Upper lobe of right lung (tissue), 1 donor: ENCODE data around the gene SH2D5. TPM values are rescaled to one million over a fixed set of nuclear protein-coding genes. Genes with fewer than 3 reads are reported as not detected.
A peak's percentile ranks its signal among the peaks of the same experiment; 100 is the strongest.

Source experiments
- ATAC-seq: fragments of 200-7000 bp; cut with Tn5 transposase; one replicate; pipeline ENCODE4 v1.9.1; 2020; ENCODE audit warnings: mild to moderate bottlenecking, moderate library complexity
- DNase-seq: peaks from one replicate; pipeline ENCODE4 v3.0.0-alpha.2; 2020
- H3K27ac ChIP-seq: fragments of 200-600 bp; one replicate; pipeline ENCODE4 v1.8.0; 2022
- H3K27me3 ChIP-seq: fragments of 200-600 bp; one replicate; pipeline ENCODE4 v1.8.0; 2022; ENCODE audit warnings: mild to moderate bottlenecking
- H3K36me3 ChIP-seq: fragments of 200-600 bp; one replicate; pipeline ENCODE4 v1.8.0; 2022
- H3K4me1 ChIP-seq: fragments of 200-600 bp; one replicate; pipeline ENCODE4 v1.8.0; 2022
- H3K4me3 ChIP-seq: fragments of 200-600 bp; one replicate; pipeline ENCODE4 v1.8.0; 2022; ENCODE audit warnings: mild to moderate bottlenecking
- H3K9me3 ChIP-seq: fragments of 200-600 bp; one replicate; pipeline ENCODE4 v1.8.0; 2022
- CTCF ChIP-seq: fragments of 200-600 bp; IDR thresholded peaks from one replicate; pipeline ENCODE4 v1.8.0; 2022; ENCODE audit warnings: antibody characterized with exemption
- intact Hi-C: fragments of 100-400 bp; cut with DNase I; formaldehyde crosslinking; loops from one replicate; pipeline ENCODE4 v1.11.0; 2022
- total RNA-seq: library from RNA; stranded (reverse); fragmentation: NEBNext Ultra II Directional; extraction: Animal tissue kit (Norgen Biotek cat#: 25700); gene quantifications from one replicate; pipeline ENCODE4 v1.2.1, GENCODE V29; 2021
- donor health status: DM: no; HTN: yes; CAD: no; lungs with severe emphysema.

SH2D5 gene
- total RNA-seq, 1 donor from 2014 or later = 0.52 TPM

- no peak for TF ChIP-seq CTCF
- no peak for DNase-seq
- no peak for ATAC-seq
- intact Hi-C loops = no loop called here
- Histone ChIP-seq H3K27me3 (no peaks in the 10 kb centered on the region), H3K4me3 (no peak overlapping the region), H3K4me1 (no peaks in the 10 kb centered on the region), H3K27ac (no peak overlapping the region), H3K9me3 (no peaks in the 10 kb centered on the region), H3K36me3 (peaks cover 45% of the 10 kb centered on the region)
Observed at GRCh38 chr1:20739225-20739624, 6.7 kb upstream of the SH2D5 start.

DNA sequence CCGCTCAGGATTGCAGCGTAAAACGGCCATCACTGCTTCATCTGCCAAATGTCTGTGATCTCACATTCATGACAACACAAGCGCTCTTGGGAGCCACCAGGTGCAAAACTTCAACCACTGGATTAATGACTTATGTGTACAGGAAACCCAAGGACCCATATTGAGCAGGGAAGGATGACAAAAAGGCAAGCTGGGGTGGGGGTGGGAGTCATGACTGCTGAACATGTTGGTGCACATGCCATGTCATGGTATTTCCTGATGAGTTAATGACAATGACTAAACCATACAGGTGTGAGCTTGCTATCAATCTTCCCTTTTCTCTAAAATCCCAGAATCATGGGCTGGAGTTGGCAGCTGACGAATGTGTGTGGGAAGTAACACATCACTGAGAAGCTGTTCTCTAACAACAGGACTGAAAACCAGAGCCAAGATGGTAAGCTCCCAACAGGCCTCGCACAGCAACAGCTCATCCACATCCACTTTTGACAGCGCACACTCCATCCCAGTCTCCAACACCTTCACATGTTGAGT lies 3.1 kb upstream of the SH2D5 start:
- ATAC-seq = no peak
- TF ChIP-seq CTCF = no peak
- no peak overlapping the region for H3K4me3 ChIP-seq
- DNase-seq = no peak
- peaks cover 16% of the 10 kb centered on the region for H3K4me1 ChIP-seq
- peaks cover 9% of the 10 kb centered on the region for H3K36me3 ChIP-seq
- H3K9me3 ChIP-seq = no peaks in the 10 kb centered on the region
- H3K27ac ChIP-seq = no peak overlapping the region
- intact Hi-C loops = no loop called here
- H3K27me3 ChIP-seq = peaks cover 11% of the 10 kb centered on the region

DNA sequence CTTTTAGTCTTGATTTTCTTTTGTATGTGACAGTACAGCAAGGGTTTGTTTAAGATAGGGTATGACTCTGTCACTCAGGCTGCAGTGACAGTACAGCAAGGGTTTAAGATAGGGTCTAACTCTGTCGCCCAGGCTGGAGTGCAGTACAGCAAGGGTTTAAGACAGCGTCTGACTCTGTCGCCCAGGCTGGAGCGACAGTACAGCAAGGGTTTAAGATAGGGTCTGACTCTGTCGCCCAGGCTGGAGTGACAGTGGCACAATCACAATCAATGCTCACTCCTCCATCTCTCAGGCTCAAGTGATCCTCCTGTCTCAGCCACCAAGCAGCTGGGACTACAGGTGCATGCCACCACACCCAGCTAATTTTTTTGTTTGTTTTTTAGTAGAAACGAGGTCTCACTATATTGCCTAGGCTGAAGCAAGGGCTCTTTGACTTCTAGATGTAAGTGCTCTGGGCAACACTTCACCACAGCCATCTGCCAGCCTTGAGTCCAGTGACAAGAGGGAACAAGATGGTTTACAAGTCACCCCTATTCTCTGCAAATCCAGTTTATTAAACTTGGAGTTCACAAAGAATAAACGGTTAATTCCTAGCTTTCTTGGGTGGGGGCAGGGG lies 965 bp upstream of the SH2D5 start:
- Histone ChIP-seq H3K4me3 (peak overlapping the region; percentile 64), H3K9me3 (no peaks in the 10 kb centered on the region), H3K27me3 (peaks cover 20% of the 10 kb centered on the region), H3K27ac (peak overlapping the region; percentile 20), H3K4me1 (peaks cover 16% of the 10 kb centered on the region), H3K36me3 (no peaks in the 10 kb centered on the region)
- TF ChIP-seq CTCF = no peak
- ATAC-seq = peak; percentile 6
- intact Hi-C loops = no loop called here
- DNase-seq = no peak

- no peaks in the 10 kb centered on the region for H3K9me3 ChIP-seq
- peaks cover 20% of the 10 kb centered on the region for H3K27me3 ChIP-seq
- intact Hi-C loops = no loop called here
- DNase-seq (peak; percentile 78), ATAC-seq (peak; percentile 72)
- no peak overlapping the region for H3K27ac ChIP-seq
- H3K4me1 ChIP-seq = peaks cover 16% of the 10 kb centered on the region
- no peak for TF ChIP-seq CTCF
- H3K36me3 ChIP-seq = no peaks in the 10 kb centered on the region
- peak overlapping the region; percentile 64 for H3K4me3 ChIP-seq
Observed at GRCh38 chr1:20732071-20732587, 374 bp downstream of the SH2D5 start.

DNA sequence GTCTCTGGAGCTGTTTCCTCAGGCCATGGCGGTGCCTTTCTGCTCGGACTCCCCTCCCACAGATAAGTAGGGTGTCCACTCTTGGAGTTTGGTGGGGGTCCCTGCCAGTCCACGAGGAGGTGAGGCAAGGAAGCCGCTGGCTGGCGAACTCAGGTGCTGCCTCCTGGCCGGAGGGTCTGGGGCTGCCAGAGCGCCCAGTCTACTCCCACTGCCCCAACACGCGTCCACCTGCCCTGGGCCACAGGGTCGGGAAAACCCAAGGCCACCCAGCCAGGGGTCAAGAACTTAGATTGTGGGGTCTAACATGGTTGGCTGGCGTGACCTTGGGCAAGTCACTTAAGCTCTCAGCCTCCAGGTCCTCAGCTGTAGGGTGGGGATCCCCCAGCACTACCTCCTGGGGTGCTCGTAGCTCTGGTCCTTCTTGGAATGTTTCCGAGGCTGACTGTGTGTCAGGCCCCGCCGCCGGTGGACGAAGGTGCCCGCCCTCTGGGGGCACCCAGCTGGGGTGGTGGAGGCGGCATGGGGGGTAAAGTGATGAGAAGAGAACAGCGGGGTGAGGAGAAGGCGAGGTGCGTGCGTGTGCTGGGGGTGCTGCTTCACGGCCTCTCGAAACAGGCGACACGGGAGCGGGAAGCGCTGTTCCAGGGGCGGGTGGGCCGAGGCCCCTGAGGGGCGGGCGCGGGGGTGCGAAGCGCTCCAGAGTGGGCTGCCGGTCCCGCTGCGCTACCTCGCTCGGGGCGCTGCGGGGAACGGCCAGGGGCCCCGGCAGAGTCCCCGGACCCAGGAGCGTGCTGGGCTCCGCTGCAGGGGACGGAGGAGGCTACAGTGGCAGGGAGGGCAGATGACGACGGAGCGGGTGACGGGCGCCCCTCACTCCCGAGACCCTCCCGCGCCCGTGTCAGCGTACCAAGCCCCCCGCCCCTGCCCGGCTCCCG lies 1.2 kb downstream of the SH2D5 start:
- no peak for TF ChIP-seq CTCF
- no peaks in the 10 kb centered on the region for H3K9me3 ChIP-seq
- H3K4me1 ChIP-seq = peaks cover 16% of the 10 kb centered on the region
- intact Hi-C loops = no loop called here
- H3K36me3 ChIP-seq = no peaks in the 10 kb centered on the region
- H3K27ac ChIP-seq = no peak overlapping the region
- peak overlapping the region; percentile 64 for H3K4me3 ChIP-seq
- peak; percentile 63 for DNase-seq
- no peak for ATAC-seq
- peaks cover 20% of the 10 kb centered on the region for H3K27me3 ChIP-seq
